IMR-90 (cell line): Measurements from ENCODE around the gene ADGRL3. TPM values are rescaled to one million over a fixed set of nuclear protein-coding genes. Genes with fewer than 3 reads are reported as not detected.

Experiments used
- ATAC-seq: fragments of 200-7000 bp; cut with Tn5 transposase; 2 replicates; pipeline ENCODE4 v1.9.1; 2020; ENCODE audit warnings: low read depth, mild to moderate bottlenecking, moderate library complexity
- BruUV-seq: library from RNA; stranded (reverse); fragments of 400-500 nt; replicated peaks from 2 replicates; lab custom pipeline; 2021; lab: Mats Ljungman, UMichigan
- CTCF ChIA-PET: fragments of 300-600 bp; formaldehyde crosslinking; extraction: SDS; loops from one replicate; lab custom pipeline; 2021; ENCODE audit warnings: antibody characterized with exemption; lab: Yijun Ruan, JAX
- POLR2A ChIA-PET: fragments of 300-600 bp; sonication (Branson Sonifier 250); formaldehyde crosslinking; loops from one replicate; lab custom pipeline; 2022; ENCODE audit warnings: antibody characterized with exemption; ENCODE audit not compliant: unreplicated experiment; lab: Charles Lee
- DNase-seq: peaks from one replicate; pipeline ENCODE4 v3.0.0; 2013
- H2AFZ ChIP-seq: replicated peaks from 2 replicates; pipeline ENCODE3; 2013; ENCODE audit warnings: low read length, mild to moderate bottlenecking; ENCODE audit not compliant: poor library complexity
- H2AK5ac ChIP-seq: 2 replicates; pipeline ENCODE4 v1.6.1; 2013; ENCODE audit warnings: low read depth, low read length, inconsistent platforms
- H2AK9ac ChIP-seq: replicated peaks from 2 replicates; pipeline ENCODE3; 2013; ENCODE audit warnings: mild to moderate bottlenecking, low read depth, low read length, moderate library complexity; ENCODE audit not compliant: poor library complexity
- H2BK120ac ChIP-seq: 2 replicates; pipeline ENCODE4 v1.6.1; 2013; ENCODE audit warnings: low read depth, low read length, inconsistent platforms
- H2BK15ac ChIP-seq: 3 replicates; pipeline ENCODE4 v1.6.1; 2013; ENCODE audit warnings: low read depth, low read length, inconsistent platforms
- H2BK20ac ChIP-seq: 2 replicates; pipeline ENCODE4 v1.6.1; 2013; ENCODE audit warnings: low read depth, mild to moderate bottlenecking, inconsistent platforms, low read length, moderate library complexity
- H2BK5ac ChIP-seq: 2 replicates; pipeline ENCODE4 v1.6.1; 2013; ENCODE audit warnings: mild to moderate bottlenecking, low read depth, low read length, inconsistent platforms; ENCODE audit not compliant: poor library complexity, severe bottlenecking
- H3K14ac ChIP-seq: replicated peaks from 2 replicates; pipeline ENCODE4 v1.6.1; 2013; ENCODE audit warnings: low read depth, low read length, inconsistent platforms
- H3K18ac ChIP-seq: 2 replicates; pipeline ENCODE4 v1.6.1; 2013; ENCODE audit warnings: low read depth, low read length, control low read depth
- H3K23ac ChIP-seq: 2 replicates; pipeline ENCODE4 v1.6.1; 2013; ENCODE audit warnings: low read depth, low read length, inconsistent platforms
- H3K27ac ChIP-seq: 2 replicates; pipeline ENCODE4 v1.5.1; 2013; ENCODE audit warnings: mild to moderate bottlenecking, control low read depth, low read length; ENCODE audit not compliant: insufficient read depth
- H3K27me3 ChIP-seq: 2 replicates; pipeline ENCODE4 v1.6.1; 2013; ENCODE audit warnings: low read length; ENCODE audit not compliant: control insufficient read depth, insufficient read depth
- H3K36me3 ChIP-seq: 2 replicates; pipeline ENCODE4 v1.6.1; 2013; ENCODE audit warnings: low read length, mixed read lengths; ENCODE audit not compliant: control insufficient read depth, insufficient read depth
- H3K4ac ChIP-seq: 2 replicates; pipeline ENCODE4 v1.6.1; 2013; ENCODE audit warnings: low read depth, low read length, inconsistent platforms
- H3K4me1 ChIP-seq: 2 replicates; pipeline ENCODE4 v1.6.1; 2013; ENCODE audit warnings: low read length, mixed read lengths; ENCODE audit not compliant: control insufficient read depth, insufficient read depth
- H3K4me2 ChIP-seq: 2 replicates; pipeline ENCODE4 v1.6.1; 2013; ENCODE audit warnings: low read depth, mild to moderate bottlenecking, control low read depth, low read length, moderate library complexity
- H3K4me3 ChIP-seq: 2 replicates; pipeline ENCODE4 v1.5.1; 2013; ENCODE audit warnings: low read depth, mild to moderate bottlenecking, control low read depth, low read length, moderate library complexity; ENCODE audit not compliant: insufficient read depth
- H3K56ac ChIP-seq: 2 replicates; pipeline ENCODE4 v1.6.1; 2013; ENCODE audit warnings: low read length, inconsistent platforms; ENCODE audit not compliant: insufficient read depth; ENCODE audit errors: extremely low read depth
- H3K79me1 ChIP-seq, 2 experiments: 2 replicates each; pipeline ENCODE4 v1.6.1; 2013; ENCODE audit warnings: low read length in 2 of 2, inconsistent platforms in 1 of 2, low read depth in 1 of 2
- H3K9ac ChIP-seq: 2 replicates; pipeline ENCODE4 v1.6.1; 2013; ENCODE audit warnings: low read depth, low read length, control low read depth
- H3K9me1 ChIP-seq: 2 replicates; pipeline ENCODE4 v1.6.1; 2013; ENCODE audit warnings: low read length, inconsistent platforms; ENCODE audit not compliant: insufficient read depth
- H3K9me3 ChIP-seq: 2 replicates; pipeline ENCODE4 v1.6.1; 2013; ENCODE audit warnings: low read length; ENCODE audit not compliant: control insufficient read depth, insufficient read depth
- H4K20me1 ChIP-seq: 2 replicates; pipeline ENCODE4 v1.6.1; 2013; ENCODE audit warnings: low read length, inconsistent platforms; ENCODE audit not compliant: insufficient read depth
- H4K5ac ChIP-seq: 2 replicates; pipeline ENCODE4 v1.6.1; 2013; ENCODE audit warnings: mild to moderate bottlenecking, low read depth, low read length, control low read depth
- H4K8ac ChIP-seq, 2 experiments: 2 replicates each; pipeline ENCODE4 v1.6.1; 2013; ENCODE audit warnings: low read depth in 2 of 2, low read length in 2 of 2, control low read depth in 1 of 2, inconsistent platforms in 1 of 2
- H4K91ac ChIP-seq: 2 replicates; pipeline ENCODE4 v1.6.1; 2013; ENCODE audit warnings: low read depth, low read length, inconsistent platforms; ENCODE audit not compliant: insufficient read depth
- BHLHE40 ChIP-seq: fragments of 150-350 bp; IDR thresholded peaks from 2 replicates; pipeline ENCODE4 v1.6.1; 2016; ENCODE audit warnings: mild to moderate bottlenecking, low read depth, low read length
- MAFK ChIP-seq: IDR thresholded peaks from 2 replicates; pipeline ENCODE4 v1.6.1; 2012; ENCODE audit warnings: low read depth, low read length, improper control_type of control experiment
- MXI1 ChIP-seq: IDR thresholded peaks from 2 replicates; pipeline ENCODE4 v1.6.1; 2012; ENCODE audit warnings: low read depth, mild to moderate bottlenecking, low read length, moderate library complexity, borderline replicate concordance
- SMC3 ChIP-seq: fragments of 150-350 bp; IDR thresholded peaks from 2 replicates; pipeline ENCODE4 v1.6.1; 2016; ENCODE audit warnings: low read depth, mild to moderate bottlenecking, antibody characterized with exemption, low read length, moderate library complexity
- WGBS, 2 experiments: methylation state at CpG; one replicate each; pipeline versions ENCODE4 v1.1.5 to v1.1.7; 2013; ENCODE audit warnings: missing lambda C conversion rate in 2 of 2; ENCODE audit not compliant: insufficient read length in 1 of 2; ENCODE audit errors: extremely low coverage in 2 of 2; 5-methylcytosine and 5-hydroxymethylcytosine counted together
- dilution Hi-C: fragments of 300-500 bp; cut with HindIII; formaldehyde crosslinking; loops from one replicate; pipeline ENCODE4 v1.14.3; 2018; ENCODE audit warnings: low sequenced_read_pairs; ENCODE audit not compliant: unreplicated experiment
- in situ Hi-C: fragments of 300-500 bp; cut with MboI; formaldehyde crosslinking; loops from 3 replicates; pipeline ENCODE4 v1.14.3; 2019; ENCODE audit warnings: low sequenced_read_pairs, inconsistent platforms, mixed read lengths
- intact Hi-C: fragments of 100-400 bp; cut with micrococcal nuclease; formaldehyde crosslinking; loops from 2 replicates; pipeline ENCODE4 v1.10.0; 2022
- polyA plus RNA-seq, 3 experiments: library from polyadenylated mRNA; depleted of rRNA; stranded (reverse); fragments of >200 nt; gene quantifications; 2 replicates each; pipeline ENCODE4 v1.2.3, GENCODE V29; 2012; ENCODE audit warnings: low replicate concordance in 1 of 3
- total RNA-seq: library from RNA; depleted of rRNA; stranded (reverse); fragments of >200 nt; gene quantifications from 2 replicates; pipeline ENCODE4 v1.2.3, GENCODE V29; 2012

The ADGRL3 gene
- total and polyA plus RNA-seq, 2 of the 4 experiments (the other 2 are of a cell fraction) = 0.46 to 2.5 TPM

DNA sequence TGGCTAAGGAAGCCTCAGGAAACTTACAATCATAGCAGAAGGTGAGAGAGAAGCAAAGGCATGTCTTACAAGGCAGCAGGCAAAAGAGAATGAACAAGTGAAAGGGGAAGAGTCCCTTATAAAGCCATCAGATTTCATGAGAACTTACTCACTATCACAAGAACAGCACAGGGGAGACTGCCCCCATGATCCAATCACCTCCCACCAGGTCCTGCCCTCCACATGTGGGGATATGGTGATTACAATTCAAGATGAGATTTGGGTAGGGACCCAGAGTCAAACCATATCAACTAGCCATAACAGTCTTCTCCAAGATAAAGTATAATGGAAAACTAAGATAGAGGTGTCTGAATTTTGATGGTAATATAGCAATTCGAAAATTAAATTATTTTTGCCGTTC lies 534.3 kb downstream of the ADGRL3 start:
- Histone ChIP-seq H3K56ac (no peak overlapping the region), H2AK5ac (no peak overlapping the region), H3K9me1 (no peaks in the 10 kb centered on the region), H3K4me2 (no peak overlapping the region), H4K5ac (no peak overlapping the region), H3K27ac (no peak overlapping the region), H3K4me1 (no peaks in the 10 kb centered on the region), H3K36me3 (no peaks in the 10 kb centered on the region), H2AK9ac (no peak overlapping the region), H2BK5ac (no peak overlapping the region), H3K9ac (no peak overlapping the region), H3K4ac (no peak overlapping the region), H2BK20ac (no peak overlapping the region), H3K23ac (no peak overlapping the region), H4K91ac (no peak overlapping the region), H2AFZ (no peak overlapping the region), H3K14ac (no peak overlapping the region), H3K18ac (no peak overlapping the region), H3K4me3 (no peak overlapping the region), H3K79me1 (no peaks in the 10 kb centered on the region), H4K8ac (no peak overlapping the region), H2BK120ac (no peak overlapping the region), H3K27me3 (no peaks in the 10 kb centered on the region), H4K20me1 (no peaks in the 10 kb centered on the region), H2BK15ac (no peak overlapping the region), H3K9me3 (no peaks in the 10 kb centered on the region)
- ATAC-seq = no peak
- TF ChIP-seq SMC3 (no peak), MAFK (no peak), MXI1 (no peak), BHLHE40 (no peak)
- DNase-seq = no peak
- intact Hi-C loops = no loop called here
- no CpG with 5 or more reads among the region's 2 CpGs for WGBS, 2 experiments
- in situ Hi-C loops = no loop called here
- POLR2A ChIA-PET = no interaction called here
- no TSS peak for BruUV-seq
- CTCF ChIA-PET = no interaction called here
- dilution Hi-C loops = no loop called here
